ES-I3 (cell line): Measurements from ENCODE around the gene TMA7B.

Experiments used
- H3K36me3 ChIP-seq: 2 replicates; pipeline ENCODE4 v1.6.1; 2013; ENCODE audit warnings: mild to moderate bottlenecking, low read length, control low read depth, moderate library complexity; ENCODE audit not compliant: insufficient read depth
- H3K4me1 ChIP-seq: 2 replicates; pipeline ENCODE4 v1.6.1; 2013; ENCODE audit warnings: mild to moderate bottlenecking, control low read depth, low read length; ENCODE audit not compliant: insufficient read depth
- H3K9ac ChIP-seq: 2 replicates; pipeline ENCODE4 v1.6.1; 2013; ENCODE audit warnings: low read depth, mild to moderate bottlenecking, low read length, moderate library complexity
- H3K9me3 ChIP-seq: 2 replicates; pipeline ENCODE4 v1.6.1; 2013; ENCODE audit warnings: mild to moderate bottlenecking, low read length, moderate library complexity; ENCODE audit not compliant: control insufficient read depth, insufficient read depth

The TMA7B gene

DNA sequence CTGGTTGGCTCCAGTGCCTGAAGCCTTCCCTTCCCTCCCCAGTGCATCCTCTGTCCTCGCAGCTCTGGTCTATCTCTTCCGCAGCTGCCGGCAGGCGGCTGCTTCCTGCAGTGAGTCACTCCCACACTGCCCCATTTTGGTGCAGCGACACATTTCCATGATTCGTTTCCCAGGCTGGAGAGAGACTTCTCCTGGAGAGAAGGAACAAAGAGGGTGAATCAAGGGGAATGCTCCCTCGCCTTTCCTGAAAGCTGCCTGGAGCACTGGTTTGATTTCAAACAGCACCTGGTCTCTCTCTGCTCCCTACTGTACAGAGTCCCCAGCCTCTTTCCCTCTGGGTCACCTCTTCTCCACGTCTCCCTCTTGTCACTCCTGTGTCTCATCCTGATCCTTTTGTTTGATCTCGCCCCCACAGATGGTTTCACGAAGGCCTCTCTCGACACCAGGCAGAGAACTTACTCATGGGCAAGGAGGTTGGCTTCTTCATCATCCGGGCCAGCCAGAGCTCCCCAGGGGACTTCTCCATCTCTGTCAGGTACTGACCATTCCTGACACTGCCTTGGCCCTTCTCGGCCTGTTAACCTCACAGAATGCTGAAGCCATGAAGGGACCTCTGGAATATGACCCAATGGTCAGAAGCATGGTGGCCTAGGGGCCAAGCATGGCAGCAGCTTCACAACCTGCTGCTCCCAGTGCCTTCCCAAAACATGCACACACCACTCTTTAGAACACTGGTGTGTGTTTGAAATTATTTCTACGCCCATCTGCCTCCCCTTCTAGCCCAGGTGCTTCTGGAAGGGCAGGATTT, at the start of gene TMA7B:
TSS of gene TMA7B (plus strand) at position 758 of the 808 bp plus-strand sequence. CDS start 3,978 bp downstream, outside the sequence.
- Histone ChIP-seq H3K9ac (no peak within 1 kb of the TSS), H3K4me1 (peaks cover 10% of the 10 kb centered on the region), H3K36me3 (no peaks in the 10 kb centered on the region), H3K9me3 (no peaks in the 10 kb centered on the region)

DNA sequence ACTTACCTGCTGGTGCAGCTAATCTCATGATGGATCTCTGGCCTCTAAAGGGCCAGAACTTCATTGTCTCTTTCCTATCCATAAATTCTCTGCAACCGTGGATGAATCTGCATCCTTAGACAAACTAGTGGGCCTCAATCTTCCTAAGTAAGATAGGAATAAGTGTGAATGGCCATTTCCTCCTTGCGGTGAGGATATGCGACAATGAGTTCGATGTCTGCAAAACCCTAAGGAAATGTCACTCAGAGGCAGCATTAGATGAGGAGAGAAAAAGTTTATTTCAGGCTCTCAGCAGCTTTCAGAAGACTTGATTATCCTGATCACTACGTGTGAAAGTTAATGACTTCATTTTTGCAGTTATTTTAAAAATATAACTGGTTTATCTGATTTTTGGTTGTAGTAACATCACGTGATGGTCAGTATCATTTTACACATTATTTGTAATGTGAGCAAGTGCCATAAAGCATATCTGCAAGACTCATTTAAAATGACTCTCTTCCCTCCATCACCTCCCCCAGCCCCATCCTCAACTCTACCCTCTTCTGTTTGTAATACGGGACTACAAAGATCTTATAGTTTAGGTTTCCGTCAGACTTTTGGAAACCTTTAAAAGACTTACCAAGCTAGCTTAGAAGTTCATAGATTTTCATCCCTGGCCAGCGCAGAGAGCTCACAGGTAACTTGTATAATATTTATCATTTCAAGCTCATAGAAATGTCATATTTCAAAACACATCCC, 49.2 kb upstream of the TMA7B start:
- Histone ChIP-seq H3K9ac (no peak overlapping the region), H3K4me1 (peaks cover 14% of the 10 kb centered on the region), H3K36me3 (no peaks in the 10 kb centered on the region), H3K9me3 (no peaks in the 10 kb centered on the region)

DNA sequence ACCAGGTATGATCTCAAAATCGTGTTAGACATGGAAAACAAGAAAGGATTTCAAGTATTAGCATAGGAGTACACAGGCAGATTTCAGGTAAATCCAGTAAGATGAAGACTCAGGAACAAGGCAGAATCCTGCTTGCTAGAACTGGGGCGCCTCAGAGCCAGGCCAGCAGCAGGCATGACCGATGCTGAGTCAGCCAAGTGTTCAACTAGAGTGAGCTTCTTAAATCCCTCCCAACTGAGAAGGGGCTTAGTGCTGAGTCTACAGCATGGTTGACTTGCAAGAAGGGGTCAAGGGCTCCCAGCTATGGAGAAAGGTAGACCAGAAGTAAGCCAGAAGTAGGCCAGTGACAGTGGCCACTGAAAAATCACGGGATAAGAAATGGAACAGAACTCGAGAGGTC, 46.9 kb upstream of the TMA7B start:
- H3K36me3 ChIP-seq, result no peaks in the 10 kb centered on the region
- peaks cover 15% of the 10 kb centered on the region for H3K4me1 ChIP-seq
- H3K9ac ChIP-seq, result no peak overlapping the region
- no peaks in the 10 kb centered on the region for H3K9me3 ChIP-seq

DNA sequence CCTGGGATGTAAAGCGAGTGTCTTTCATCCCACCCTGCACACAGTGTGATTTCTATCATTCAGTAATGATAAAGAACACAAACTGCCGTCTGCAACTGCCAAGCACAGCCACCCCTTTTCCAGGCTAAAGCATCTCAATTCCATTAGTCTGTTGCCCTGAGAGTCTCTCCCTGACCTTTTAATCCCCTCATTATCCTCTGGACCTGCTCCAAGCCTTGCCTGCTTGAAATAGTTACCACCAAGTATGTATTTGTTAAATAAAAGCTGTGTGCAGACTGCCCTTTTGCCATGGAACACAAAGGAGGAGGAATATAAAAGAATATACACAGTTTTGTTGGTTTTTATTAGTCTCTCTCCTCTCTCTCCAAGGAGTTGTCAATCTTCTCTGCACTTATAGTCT, 46.3 kb upstream of the TMA7B start:
- H3K36me3 ChIP-seq, result no peaks in the 10 kb centered on the region
- H3K9me3 ChIP-seq, result no peaks in the 10 kb centered on the region
- peaks cover 15% of the 10 kb centered on the region for H3K4me1 ChIP-seq

DNA sequence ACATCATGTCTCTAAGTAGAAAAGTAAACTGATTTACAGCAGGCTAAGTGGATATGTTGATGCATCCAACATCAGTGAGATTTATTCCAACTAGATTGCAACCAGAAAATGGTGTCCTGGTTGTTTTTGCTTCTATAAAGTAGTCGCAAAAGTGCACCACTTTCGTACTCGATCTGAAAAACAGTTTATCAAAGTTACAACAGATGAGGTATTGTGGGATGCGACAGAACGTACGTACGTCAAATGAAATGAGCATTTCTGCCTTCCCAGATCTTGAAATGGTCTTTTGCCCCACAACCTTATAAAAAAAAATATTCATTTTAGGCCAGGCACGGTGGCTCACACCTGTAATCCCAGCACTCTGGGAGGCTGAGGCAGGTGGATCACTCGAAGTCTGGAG, 45.6 kb upstream of the TMA7B start:
- Histone ChIP-seq H3K36me3 (no peaks in the 10 kb centered on the region), H3K9me3 (no peaks in the 10 kb centered on the region), H3K4me1 (peaks cover 15% of the 10 kb centered on the region), H3K9ac (no peak overlapping the region)

More for the DNA sequence above, 46.3 kb upstream of the TMA7B start:
- H3K9ac ChIP-seq, result no peak overlapping the region

DNA sequence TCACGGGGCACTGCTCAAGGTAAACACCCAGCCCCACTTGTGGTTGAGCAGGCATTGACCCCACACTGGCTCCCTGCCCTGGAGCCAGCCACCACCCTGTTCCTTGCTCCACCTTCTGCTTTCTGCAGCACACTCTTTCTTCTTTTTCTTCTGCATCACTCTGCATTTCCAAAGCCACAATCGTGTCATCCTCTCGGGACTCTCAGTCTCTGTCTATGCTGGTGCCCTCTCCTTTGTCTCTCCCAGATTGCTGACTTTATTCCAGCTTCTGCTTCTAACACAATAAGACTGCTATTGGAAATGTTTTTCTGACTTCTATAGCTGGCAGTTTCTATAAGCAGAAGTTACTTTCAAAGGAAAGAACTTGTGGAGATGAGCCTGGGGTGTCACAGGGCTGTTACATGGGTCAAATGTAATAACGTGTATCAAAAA, 44.9 kb upstream of the TMA7B start:
- H3K9me3 ChIP-seq, result no peaks in the 10 kb centered on the region
- peaks cover 18% of the 10 kb centered on the region for H3K4me1 ChIP-seq
- H3K9ac ChIP-seq, result no peak overlapping the region
- no peaks in the 10 kb centered on the region for H3K36me3 ChIP-seq

DNA sequence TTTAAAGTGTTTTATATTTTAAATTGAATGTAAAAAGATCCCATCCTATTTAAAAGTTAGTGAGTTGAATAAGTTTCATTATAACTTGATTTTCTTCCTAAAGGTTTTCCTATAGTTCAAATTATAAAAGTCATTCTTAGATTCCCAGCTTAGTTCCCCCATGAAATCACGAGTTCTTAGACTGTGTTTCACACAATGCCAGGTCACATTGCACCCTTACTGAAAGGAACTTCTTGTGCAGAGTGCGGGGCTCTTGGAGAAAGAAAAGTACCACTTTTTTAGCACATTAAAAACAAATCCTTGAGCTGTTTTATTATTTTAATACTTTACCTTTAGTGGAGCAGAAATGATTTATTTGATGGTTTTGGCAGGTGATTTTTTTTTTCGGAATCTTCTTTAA, 43.7 kb upstream of the TMA7B start:
- Histone ChIP-seq H3K4me1 (peaks cover 20% of the 10 kb centered on the region), H3K9ac (no peak overlapping the region), H3K9me3 (no peaks in the 10 kb centered on the region), H3K36me3 (no peaks in the 10 kb centered on the region)

DNA sequence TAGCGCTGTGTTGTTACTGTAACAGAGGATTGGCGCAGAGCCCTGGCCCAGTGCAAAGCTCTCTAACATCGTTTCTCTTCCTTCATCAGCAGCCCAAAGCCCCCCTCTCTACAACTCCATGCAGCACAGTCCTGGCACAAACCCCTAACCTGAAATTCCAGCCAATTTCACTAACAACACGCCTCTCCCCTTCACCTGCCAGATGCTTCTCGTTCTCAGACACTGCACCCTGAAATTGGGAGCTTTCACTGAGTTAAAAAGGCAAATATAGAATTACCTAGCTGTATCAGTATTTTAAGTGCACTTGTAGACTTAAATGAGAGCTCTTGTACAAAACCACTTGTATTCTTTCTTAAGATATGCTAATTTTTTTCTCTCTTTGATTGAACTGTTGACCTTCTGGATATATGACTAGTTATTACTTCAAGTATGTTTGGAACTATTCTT, 43.0 kb upstream of the TMA7B start:
- H3K9me3 ChIP-seq, result no peaks in the 10 kb centered on the region
- no peaks in the 10 kb centered on the region for H3K36me3 ChIP-seq
- H3K9ac ChIP-seq, result no peak overlapping the region
- peaks cover 20% of the 10 kb centered on the region for H3K4me1 ChIP-seq

DNA sequence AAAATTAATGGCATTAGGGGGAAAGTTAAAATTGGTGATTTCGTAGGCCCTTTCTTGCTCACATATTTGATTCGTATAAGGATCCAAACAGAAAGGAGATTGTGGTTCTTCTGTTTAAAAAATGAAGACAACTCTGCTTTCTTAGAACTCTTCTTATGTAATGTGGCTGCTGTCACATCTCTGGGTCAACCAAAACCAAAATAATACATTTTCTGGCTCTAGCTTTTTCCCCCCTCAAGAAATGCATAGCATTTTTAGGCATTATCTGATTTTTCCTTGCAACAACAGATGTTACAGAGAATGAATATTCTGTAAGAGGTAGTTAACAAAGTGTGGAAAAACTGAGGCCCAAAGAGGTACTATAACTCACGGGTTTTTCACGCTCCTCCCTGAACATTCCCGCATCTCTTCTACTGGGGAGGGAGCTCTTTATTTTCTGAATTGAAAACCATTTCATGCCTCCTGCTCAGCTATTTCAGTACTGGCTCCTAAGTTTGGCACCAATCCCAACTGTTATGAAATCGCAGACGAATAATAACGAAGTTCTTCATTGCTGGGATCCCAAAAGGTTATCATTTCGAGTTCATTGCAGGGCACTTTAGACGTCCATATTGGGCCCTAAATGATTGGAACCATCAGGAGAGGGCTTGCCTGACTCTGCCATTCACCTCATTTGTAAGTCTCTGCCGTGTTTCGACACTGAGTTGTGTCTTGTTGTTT, 42.3 kb upstream of the TMA7B start:
- Histone ChIP-seq H3K9me3 (no peaks in the 10 kb centered on the region), H3K36me3 (no peaks in the 10 kb centered on the region), H3K4me1 (peaks cover 20% of the 10 kb centered on the region), H3K9ac (no peak overlapping the region)

DNA sequence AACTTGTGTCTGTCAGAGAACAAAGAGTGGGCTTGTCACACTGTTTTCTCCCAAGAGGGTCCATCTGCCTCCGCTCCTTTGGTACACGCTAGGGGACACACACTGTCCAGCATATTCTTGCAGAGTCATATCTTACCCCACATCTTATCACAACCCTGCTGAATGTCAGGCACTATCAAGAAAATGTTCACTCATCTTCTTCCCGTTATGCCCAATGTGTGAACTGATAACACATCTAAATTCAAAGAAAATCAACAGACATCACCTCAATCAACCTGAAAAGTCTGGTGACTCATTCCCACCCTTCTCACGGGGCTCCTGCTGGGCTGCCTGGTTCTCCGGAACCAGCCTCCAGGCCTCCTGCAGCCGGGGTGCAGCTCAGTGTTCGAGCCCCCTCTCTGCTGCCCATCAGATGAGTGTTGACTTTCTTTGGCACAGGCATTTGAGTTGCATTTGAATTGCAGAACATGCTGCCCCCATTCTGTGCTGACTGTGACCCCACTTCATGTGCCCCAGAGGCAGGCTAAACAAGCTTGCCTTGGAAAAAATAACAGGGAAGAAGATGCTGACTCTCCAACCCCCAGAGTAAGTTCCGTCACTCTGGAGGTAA, 40.0 kb upstream of the TMA7B start:
- Histone ChIP-seq H3K9ac (no peak overlapping the region), H3K9me3 (no peaks in the 10 kb centered on the region), H3K36me3 (no peaks in the 10 kb centered on the region), H3K4me1 (peaks cover 20% of the 10 kb centered on the region)

DNA sequence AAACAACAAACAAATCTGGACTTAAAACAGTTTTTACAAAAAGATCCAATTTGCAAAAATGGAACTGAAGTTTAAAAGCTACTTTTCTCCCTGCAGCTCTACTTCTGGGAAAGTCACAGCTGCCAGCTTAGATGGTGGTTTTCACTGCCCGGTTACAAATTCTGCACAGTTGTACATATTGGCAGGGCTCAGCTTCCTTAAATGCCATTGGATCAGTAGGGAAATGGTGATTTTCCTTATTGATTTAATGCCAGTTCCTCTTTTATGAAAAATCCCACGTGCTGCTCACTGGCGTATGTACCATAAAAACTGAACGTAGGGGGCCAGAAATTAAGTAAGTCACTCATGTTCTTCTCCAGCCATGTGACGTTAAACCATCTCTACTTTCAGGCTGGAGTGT, 36.5 kb upstream of the TMA7B start:
- no peaks in the 10 kb centered on the region for H3K36me3 ChIP-seq
- H3K4me1 ChIP-seq, result peaks cover 17% of the 10 kb centered on the region; the same call in 1 of the 2 replicates
- H3K9me3 ChIP-seq, result no peaks in the 10 kb centered on the region
- no peak overlapping the region for H3K9ac ChIP-seq

DNA sequence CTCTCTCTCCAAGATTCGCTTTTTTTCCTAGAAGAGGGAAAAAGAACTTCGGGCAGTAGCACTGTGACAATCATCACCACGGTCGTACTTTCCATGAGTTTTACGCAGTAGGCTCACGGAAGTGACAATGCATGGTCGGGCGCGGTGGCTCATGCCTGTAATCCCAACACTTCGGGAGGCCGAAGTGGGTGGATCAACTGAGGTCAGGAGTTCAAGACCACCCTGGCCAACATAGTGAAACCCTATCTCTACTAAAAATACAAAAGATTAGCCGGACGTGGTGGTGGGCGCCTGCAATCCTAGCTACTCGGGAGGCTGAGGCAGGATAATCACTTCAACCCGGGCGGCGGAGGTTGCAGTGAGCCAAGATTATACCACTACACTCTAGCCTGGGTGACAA, 35.9 kb upstream of the TMA7B start:
- Histone ChIP-seq H3K9me3 (no peaks in the 10 kb centered on the region), H3K36me3 (no peaks in the 10 kb centered on the region), H3K4me1 (peaks cover 17% of the 10 kb centered on the region; the same call in 1 of the 2 replicates), H3K9ac (no peak overlapping the region)

DNA sequence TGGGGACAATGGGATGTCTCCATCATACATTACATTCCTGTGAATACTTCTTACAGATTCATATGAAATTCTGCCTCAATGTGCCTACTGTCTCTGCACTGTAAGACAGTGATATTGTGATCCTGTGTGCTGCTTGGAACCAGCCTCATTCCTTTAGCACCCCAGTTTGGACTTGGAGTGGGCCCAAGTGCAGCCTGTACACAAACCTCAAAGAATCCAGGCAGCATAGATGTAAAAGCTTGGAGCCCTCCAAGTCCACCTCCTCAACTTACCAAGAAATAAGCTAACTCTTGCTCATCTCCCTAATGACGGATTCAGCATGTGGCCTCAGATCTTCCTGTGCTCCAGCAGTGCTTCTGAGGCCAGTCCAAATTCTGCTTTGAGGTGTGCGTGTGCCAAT, 34.9 kb upstream of the TMA7B start:
- Histone ChIP-seq H3K9me3 (no peaks in the 10 kb centered on the region), H3K4me1 (peaks cover 15% of the 10 kb centered on the region; the same call in 1 of the 2 replicates), H3K9ac (no peak overlapping the region)

More for the DNA sequence above, 34.9 kb upstream of the TMA7B start:
- H3K36me3 ChIP-seq, result no peaks in the 10 kb centered on the region
